Stimulated activated CD8-positive, alpha-beta memory T cell treated with anti-CD3 and anti-CD28 coated beads, Interleukin-12 subunit alpha, Interleukin-12 subunit beta, amount 100 ng/mL, for 1 hour (primary cell): Measurements from ENCODE around the gene PRKCB.
"Not testable (repeated sequence)": the region's sequence is repeated elsewhere in the genome, so short reads cannot be mapped to it uniquely, and the experiment has no call there.

Experiments
- DNase-seq: peaks from one replicate; pipeline ENCODE4 v3.0.0-alpha.2; 2020; ENCODE audit warnings: low read depth

Gene PRKCB

GRCh38 chr16:24094660-24095059, 258.9 kb downstream of the PRKCB start:
- no peak for DNase-seq

- no peak for DNase-seq
These were observed 263.1 kb downstream of the PRKCB start for GRCh38 chr16:24098896-24099295.

DNA sequence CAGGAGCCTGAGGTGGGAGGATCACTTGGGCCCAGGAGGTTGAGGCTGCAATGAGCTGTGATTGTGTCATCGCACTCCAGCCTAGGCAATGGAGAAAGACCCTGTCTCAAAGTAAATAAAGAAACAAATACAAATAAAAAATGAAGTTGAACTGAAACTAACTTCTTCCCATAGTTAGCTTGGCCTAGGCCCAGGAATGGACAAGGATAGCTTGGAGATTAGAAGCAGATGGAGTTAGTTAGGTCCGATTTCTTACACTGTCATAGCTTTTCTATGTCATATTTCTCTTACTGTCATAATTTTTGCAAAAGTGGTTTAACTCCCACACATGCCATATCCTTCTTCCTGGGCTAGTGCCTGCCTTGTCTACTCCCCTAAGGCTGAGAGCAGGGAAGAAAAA, 265.6 kb downstream of the PRKCB start:
- no peak for DNase-seq

DNA sequence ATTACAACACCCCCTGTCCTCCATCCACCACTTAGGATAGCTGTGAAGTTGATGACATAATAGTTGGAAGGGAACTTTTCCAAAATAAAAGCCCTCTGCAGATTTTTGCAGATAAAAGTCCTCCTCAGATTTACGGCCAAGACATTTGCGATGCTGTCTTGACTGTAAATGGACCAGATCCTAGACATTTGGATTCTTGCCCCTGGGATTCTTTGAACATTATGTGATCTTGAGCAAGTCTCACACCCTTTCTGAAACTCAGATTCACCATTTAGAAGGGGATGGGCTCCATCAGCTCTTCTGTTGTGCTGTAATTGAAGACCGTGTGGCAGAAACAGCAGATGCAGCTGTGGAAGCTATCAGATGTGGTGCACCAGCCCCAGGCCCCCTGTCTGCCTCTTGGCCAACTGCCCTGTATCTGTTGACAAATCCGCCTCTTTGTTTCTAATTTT, 266.5 kb downstream of the PRKCB start:
- no peak for DNase-seq

GRCh38 chr16:24105471-24105870, 269.7 kb downstream of the PRKCB start:
- not testable (repeated sequence) for DNase-seq

GRCh38 chr16:24108090-24108489, 272.3 kb downstream of the PRKCB start:
- DNase-seq = not testable (repeated sequence)

GRCh38 chr16:24111724-24112302, 276.0 kb downstream of the PRKCB start:
- DNase-seq = no peak

DNA sequence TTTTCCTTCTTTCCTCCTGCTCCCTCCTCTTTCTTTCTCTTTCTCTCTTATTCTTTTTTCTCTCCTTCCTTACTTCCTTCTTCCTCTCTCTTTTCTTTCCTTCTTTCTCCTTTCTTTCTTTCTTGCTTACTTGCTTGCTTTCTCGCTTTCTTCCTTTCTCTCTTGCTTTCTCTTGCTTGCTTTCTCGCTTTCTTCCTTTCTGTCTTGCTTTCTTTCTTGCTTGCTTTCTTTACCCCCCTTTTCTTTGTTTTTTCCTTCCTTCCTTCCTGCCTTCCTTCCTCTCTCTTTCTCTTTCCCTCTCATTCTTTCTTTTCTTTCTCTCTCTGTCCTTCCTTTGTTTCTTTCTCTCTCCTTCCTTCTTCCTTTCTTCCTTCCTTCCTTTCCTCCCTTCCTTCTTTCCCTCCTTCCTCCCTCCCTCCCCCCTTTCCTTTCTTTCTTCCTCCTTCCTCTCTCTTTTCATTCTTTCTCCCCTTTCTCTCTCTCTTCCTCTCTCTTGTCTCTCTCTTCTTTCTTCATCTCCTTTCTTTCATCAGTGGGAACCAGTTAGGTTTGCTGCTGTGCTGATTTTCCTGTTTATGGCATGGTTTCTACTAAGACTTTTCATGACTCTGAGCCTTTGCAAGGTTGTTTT, 277.4 kb downstream of the PRKCB start:
- no peak for DNase-seq

GRCh38 chr16:24114876-24115275, 279.1 kb downstream of the PRKCB start:
- DNase-seq = no peak

GRCh38 chr16:24116046-24116776, 280.4 kb downstream of the PRKCB start:
- no peak for DNase-seq

DNA sequence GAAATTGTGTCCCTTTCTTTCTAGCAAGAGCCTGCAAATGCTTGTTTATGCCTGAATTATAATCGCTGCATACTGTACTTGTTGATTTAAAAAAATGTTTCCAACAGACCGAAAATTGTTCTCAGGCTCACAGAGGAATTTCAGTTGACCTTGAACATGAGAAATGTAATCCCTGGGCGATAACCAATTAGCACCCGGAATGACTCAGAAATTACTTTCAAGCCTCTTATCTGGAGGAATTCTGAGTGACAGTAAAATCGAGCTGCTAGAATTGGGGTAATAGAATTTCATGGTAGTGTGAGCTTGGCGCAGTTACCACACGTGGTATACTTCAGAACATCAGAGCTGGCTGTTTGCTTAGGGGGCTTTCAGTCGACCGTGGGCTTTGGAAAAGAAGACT, 281.2 kb downstream of the PRKCB start:
- no peak for DNase-seq

DNA sequence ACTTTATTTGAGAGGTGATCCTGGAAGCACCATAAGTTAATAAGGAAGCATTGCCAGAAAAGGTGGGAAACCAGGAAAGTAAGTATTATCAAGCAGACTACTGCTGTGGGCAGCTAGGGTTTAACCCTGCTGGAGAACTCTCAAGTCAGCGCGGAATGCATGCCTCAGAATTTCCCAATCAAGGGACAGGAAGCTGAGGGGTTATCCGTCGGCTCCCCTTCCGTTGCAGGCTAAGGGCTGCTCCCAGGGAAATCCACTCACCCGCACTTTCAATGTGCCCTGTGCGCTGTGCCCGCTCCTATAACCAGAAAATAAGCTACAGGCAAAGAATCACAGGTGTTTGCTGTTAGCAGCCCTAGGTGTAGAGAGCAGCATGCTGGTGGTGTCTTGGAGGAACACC, 281.9 kb downstream of the PRKCB start:
- no peak for DNase-seq

GRCh38 chr16:24118126-24118821, 282.5 kb downstream of the PRKCB start:
- DNase-seq = no peak

DNA sequence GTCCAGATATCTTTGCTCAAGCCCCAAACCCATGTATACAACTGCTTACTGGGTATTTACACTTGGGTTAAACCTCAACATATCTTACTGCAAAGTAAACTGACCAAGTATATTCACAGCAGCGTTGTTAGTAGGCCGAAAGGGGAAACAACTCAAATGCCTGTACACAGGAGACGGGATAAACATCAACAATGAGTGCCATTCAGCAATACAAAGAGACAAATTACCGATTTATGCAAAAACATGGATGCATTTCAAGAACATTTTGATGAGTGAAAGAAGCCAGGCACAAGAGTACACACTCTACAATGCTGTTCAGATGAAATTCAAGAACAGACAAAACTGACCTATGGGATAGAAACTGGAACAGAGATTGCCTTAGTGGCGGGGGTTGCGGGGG, 284.0 kb downstream of the PRKCB start:
- DNase-seq = no peak

- DNase-seq = no peak
These were observed 287.5 kb downstream of the PRKCB start for GRCh38 chr16:24123275-24123674.

GRCh38 chr16:24124291-24124690, 288.5 kb downstream of the PRKCB start:
- DNase-seq = no peak

- DNase-seq = no peak
These were observed 289.4 kb downstream of the PRKCB start for GRCh38 chr16:24125214-24125613.

DNA sequence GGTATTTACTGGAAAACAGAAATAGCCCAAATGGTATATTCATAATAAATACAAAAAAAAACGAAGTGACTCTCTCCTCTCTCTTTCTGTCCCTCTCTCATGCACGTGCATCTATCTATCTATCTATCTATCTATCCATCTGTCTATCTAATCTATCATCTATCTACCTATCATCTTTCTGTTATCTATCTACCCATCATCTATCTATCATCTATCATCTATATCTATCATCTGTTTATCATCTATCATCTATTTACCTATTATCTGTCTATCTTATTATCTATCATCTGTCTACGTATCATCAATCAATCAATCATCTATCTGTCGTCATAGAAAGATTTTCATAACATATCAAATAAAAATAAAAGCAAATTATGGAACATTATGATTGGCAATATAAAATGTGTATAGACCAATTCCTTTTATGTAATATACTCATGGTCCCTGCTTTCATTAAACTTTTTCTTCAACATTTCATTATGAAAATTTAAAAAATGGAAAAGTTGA, 293.7 kb downstream of the PRKCB start:
- DNase-seq = no peak

- DNase-seq = no peak
These were observed 294.8 kb downstream of the PRKCB start for GRCh38 chr16:24130494-24131085.

GRCh38 chr16:24131294-24131693, 295.5 kb downstream of the PRKCB start:
- DNase-seq = no peak

DNA sequence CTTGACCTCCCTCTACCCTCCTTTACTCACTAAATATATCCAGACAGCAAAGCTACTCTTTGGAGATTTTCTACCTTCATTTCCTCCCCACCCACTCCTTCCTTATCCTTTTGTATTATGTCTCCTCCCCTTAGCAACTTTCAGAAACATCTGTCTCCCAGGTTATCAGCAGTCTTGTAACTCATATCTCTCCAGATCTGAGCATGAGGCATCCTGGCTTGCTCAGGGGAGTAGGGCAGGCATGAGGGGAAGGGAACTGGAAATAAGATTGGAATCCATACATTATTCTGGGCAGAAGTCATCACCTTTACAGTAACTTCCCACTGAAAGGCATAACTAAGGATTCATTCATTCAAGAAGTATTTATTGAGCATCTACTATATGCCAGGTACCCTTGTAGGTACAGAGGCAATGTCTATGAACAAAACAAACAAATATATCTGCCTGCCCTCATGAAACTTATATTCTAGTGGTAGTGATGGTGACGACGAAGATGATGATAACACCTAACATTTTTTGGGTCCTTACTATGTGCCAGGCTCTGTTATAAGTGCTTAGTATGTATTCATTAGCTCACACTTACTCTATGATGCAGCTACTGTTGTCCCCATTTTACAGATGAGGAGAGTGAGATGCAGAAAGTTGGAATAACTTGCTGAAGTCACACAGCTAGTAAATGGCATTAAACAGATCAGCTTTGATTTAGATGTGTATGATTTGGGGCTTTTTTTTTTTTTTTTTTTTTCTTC, 296.4 kb downstream of the PRKCB start:
- no peak for DNase-seq

DNA sequence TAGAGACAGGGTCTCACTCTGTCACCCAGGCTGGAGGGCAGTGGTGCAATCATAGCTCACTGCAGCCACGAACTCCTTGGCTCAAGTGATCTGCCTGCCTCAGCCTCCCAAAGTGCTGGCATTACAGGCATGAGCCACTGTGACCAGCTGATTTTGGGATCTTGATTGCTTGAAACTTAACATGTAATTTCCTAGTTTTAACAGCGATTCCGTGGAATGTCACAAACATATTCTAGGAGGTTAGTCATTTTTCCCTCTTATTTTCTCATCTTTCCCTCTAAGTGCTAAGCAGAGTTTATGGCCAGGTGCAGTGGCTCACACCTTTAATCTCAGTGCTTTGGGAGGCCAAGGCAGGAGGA, 297.0 kb downstream of the PRKCB start:
- DNase-seq = no peak
